ENCODE data around the gene FGF14.
A peak's percentile ranks its signal among the peaks of the same experiment; 100 is the strongest.
"Not testable (repeated sequence)": the region's sequence is repeated elsewhere in the genome, so short reads cannot be mapped to it uniquely, and the experiment has no call there.

FGF14 gene

GRCh38 chr13:102033386-102033785 is 368.5 kb downstream of the FGF14 start:
- no peak for DNase-seq
- intact Hi-C loops (cut with DNase I): no loop called here

GRCh38 chr13:102028868-102029267 is 373.0 kb downstream of the FGF14 start:
- intact Hi-C loops (cut with DNase I): no loop called here
- DNase-seq: no peak

- intact Hi-C loops (cut with DNase I): no loop called here
- no peak for DNase-seq
Measured at GRCh38 chr13:102028206-102028605, 373.6 kb downstream of the FGF14 start.

- intact Hi-C loops (cut with DNase I): no loop called here
- DNase-seq: no peak
Measured at GRCh38 chr13:102021777-102022176, 380.1 kb downstream of the FGF14 start.

- no peak for DNase-seq
- intact Hi-C loops (cut with DNase I): no loop called here
Measured at GRCh38 chr13:102020611-102021216, 381.1 kb downstream of the FGF14 start.

GRCh38 chr13:102018716-102019115 is 383.1 kb downstream of the FGF14 start:
- intact Hi-C loops (cut with DNase I): no loop called here
- no peak for DNase-seq

- intact Hi-C loops (cut with DNase I): no loop called here
- DNase-seq: no peak
Measured at GRCh38 chr13:102017248-102017647, 384.6 kb downstream of the FGF14 start.

- intact Hi-C loops (cut with DNase I): no loop called here
- DNase-seq: no peak
Measured at GRCh38 chr13:102012299-102013293, 389.3 kb downstream of the FGF14 start.

- DNase-seq; intact Hi-C loops (cut with DNase I): not testable (repeated sequence)
Measured at GRCh38 chr13:102011455-102011854, 390.4 kb downstream of the FGF14 start.

- intact Hi-C loops (cut with DNase I): no loop called here
- no peak for DNase-seq
Measured at GRCh38 chr13:102003848-102004570, 397.8 kb downstream of the FGF14 start.

GRCh38 chr13:102002287-102002686 is 399.6 kb downstream of the FGF14 start:
- intact Hi-C loops (cut with DNase I): no loop called here

GRCh38 chr13:102000764-102001163 is 401.1 kb downstream of the FGF14 start:
- no peak for DNase-seq
- intact Hi-C loops (cut with DNase I): no loop called here

More at GRCh38 chr13:102002287-102002686, 399.6 kb downstream of the FGF14 start:
- no peak for DNase-seq

GRCh38 chr13:101998129-101998528 is 403.7 kb downstream of the FGF14 start:
- intact Hi-C loops (cut with DNase I): no loop called here
- no peak for DNase-seq

- intact Hi-C loops (cut with DNase I): no loop called here
- DNase-seq: peak in 2 of 42 donors; percentile 11 to 40
Measured at GRCh38 chr13:101996954-101997353, 404.9 kb downstream of the FGF14 start.

GRCh38 chr13:101989798-101990350 is 412.0 kb downstream of the FGF14 start:
- intact Hi-C loops (cut with DNase I): no loop called here
- DNase-seq: no peak

- no peak for DNase-seq
- intact Hi-C loops (cut with DNase I): no loop called here
Measured at GRCh38 chr13:101988140-101988539, 413.7 kb downstream of the FGF14 start.

- DNase-seq: no peak
- intact Hi-C loops (cut with DNase I): no loop called here
Measured at GRCh38 chr13:101986316-101986715, 415.5 kb downstream of the FGF14 start.

- DNase-seq: no peak
- intact Hi-C loops (cut with DNase I): no loop called here
Measured at GRCh38 chr13:101985321-101985720, 416.5 kb downstream of the FGF14 start.

- no peak for DNase-seq
- intact Hi-C loops (cut with DNase I): no loop called here
Measured at GRCh38 chr13:101982903-101983302, 418.9 kb downstream of the FGF14 start.

All from head of caudate nucleus (tissue), 42 donors.